Urinary bladder (tissue), 4 donors: ENCODE data around the gene CLEC4D. TPM values are rescaled to one million over a fixed set of nuclear protein-coding genes. Genes with fewer than 3 reads are reported as not detected.
"Not testable (repeated sequence)": the region's sequence is repeated elsewhere in the genome, so short reads cannot be mapped to it uniquely, and the experiment has no call there.

Experiments
- DNase-seq: peaks from one replicate; pipeline ENCODE4 v3.0.0-alpha.2; 2015; ENCODE audit errors: extremely low spot score
- H3K27ac ChIP-seq: one replicate; pipeline ENCODE4 v1.5.1; 2013; ENCODE audit warnings: low read depth, mild to moderate bottlenecking, moderate library complexity
- H3K36me3 ChIP-seq: one replicate; pipeline ENCODE4 v1.6.1; 2013; ENCODE audit warnings: mild to moderate bottlenecking, moderate library complexity; ENCODE audit not compliant: insufficient read depth
- H3K4me1 ChIP-seq: one replicate; pipeline ENCODE4 v1.6.1; 2013; ENCODE audit warnings: mild to moderate bottlenecking, moderate library complexity; ENCODE audit not compliant: insufficient read depth
- H3K4me3 ChIP-seq: one replicate; pipeline ENCODE4 v1.5.1; 2013; ENCODE audit warnings: low read depth, low read length
- WGBS: extraction: QIAGEN DNeasy Blood & Tissue Kit; methylation state at CpG from one replicate; pipeline ENCODE4 v1.1.7; 2013; 5-methylcytosine and 5-hydroxymethylcytosine counted together
- polyA plus RNA-seq: library from polyadenylated mRNA; stranded (reverse); fragments of 200-250 nt; gene quantifications from one replicate; pipeline ENCODE4 v1.2.3, GENCODE V29; 2013
- total RNA-seq: library from RNA; depleted of rRNA; stranded (reverse); fragments of >200 nt; gene quantifications from one replicate; pipeline ENCODE4 v1.2.3, GENCODE V29; 2014
- donor health status: healthy with polysubstance abuse.
- donor health status: healthy.

Gene CLEC4D
- total and polyA plus RNA-seq, 2 donors, result 0.19 to 0.32 TPM

DNA sequence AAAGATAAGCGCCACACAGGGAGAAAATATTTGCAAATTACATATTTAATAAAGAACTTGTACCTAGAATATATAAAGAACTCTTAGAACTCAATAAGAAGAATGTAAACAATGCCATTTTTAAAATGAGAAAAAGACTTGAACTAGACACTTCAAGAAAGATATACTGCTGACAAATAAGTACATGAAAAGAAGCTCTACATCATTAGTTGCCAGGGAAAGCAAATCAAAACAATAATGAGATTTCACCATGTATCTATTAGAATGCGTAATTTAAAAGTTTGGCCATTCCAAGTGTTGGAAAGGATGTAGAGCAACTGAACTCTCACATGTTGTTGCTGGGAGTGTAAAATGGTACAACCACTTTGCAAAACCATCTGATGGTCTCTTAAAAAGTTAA, 34.3 kb downstream of the CLEC4D start:
- Histone ChIP-seq H3K4me1 (no peaks in the 10 kb centered on the region), H3K27ac (no peak overlapping the region), H3K4me3 (no peak overlapping the region), H3K36me3 (no peaks in the 10 kb centered on the region)
- no peak for DNase-seq
- WGBS, result 90% methylated on average over 2 of the region's 2 CpGs

GRCh38 chr12:8548192-8548591, 34.9 kb downstream of the CLEC4D start:
- no peaks in the 10 kb centered on the region for H3K4me1 ChIP-seq
- no peaks in the 10 kb centered on the region for H3K36me3 ChIP-seq
- WGBS, result 90% methylated on average over 2 of the region's 2 CpGs
- H3K27ac ChIP-seq, result no peak overlapping the region
- no peak for DNase-seq
- H3K4me3 ChIP-seq, result no peak overlapping the region

- WGBS, result 70% methylated on average over 5 of the region's 5 CpGs
- no peak for DNase-seq
- no peaks in the 10 kb centered on the region for H3K36me3 ChIP-seq
Observed at GRCh38 chr12:8549381-8549780, 36.1 kb downstream of the CLEC4D start.

DNA sequence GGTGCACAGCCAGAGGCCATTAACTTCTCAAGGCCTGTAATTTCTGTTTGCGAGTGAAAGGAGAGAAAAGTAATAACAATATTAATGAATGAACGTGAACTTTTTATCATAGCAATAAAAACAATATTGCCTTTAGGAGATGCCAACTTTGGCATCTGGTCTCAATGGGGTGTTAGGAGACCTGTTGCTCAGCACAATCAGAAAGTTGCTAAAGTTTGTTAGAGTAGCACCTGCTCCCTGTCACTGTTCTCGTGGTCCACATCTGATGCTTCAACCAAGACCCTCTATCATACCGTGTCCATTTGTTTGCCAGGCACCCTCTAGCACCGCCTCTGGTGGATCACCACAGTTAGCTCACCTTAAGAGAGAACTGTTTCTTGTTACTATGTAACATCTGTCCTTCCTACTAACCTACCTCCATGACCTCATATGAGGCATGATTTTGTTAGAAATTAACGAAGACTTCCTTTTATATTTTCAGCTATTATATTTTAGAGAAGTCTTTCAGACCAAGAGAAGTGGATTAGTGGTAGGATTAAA, 39.9 kb downstream of the CLEC4D start:
- Histone ChIP-seq H3K4me1 (no peaks in the 10 kb centered on the region), H3K27ac (no peak overlapping the region), H3K4me3 (no peak overlapping the region), H3K36me3 (no peaks in the 10 kb centered on the region)
- WGBS, result 60% methylated on average over 6 of the region's 6 CpGs
- DNase-seq, result no peak

More at GRCh38 chr12:8549381-8549780, 36.1 kb downstream of the CLEC4D start:
- Histone ChIP-seq H3K4me3 (no peak overlapping the region), H3K4me1 (no peaks in the 10 kb centered on the region), H3K27ac (no peak overlapping the region)

DNA sequence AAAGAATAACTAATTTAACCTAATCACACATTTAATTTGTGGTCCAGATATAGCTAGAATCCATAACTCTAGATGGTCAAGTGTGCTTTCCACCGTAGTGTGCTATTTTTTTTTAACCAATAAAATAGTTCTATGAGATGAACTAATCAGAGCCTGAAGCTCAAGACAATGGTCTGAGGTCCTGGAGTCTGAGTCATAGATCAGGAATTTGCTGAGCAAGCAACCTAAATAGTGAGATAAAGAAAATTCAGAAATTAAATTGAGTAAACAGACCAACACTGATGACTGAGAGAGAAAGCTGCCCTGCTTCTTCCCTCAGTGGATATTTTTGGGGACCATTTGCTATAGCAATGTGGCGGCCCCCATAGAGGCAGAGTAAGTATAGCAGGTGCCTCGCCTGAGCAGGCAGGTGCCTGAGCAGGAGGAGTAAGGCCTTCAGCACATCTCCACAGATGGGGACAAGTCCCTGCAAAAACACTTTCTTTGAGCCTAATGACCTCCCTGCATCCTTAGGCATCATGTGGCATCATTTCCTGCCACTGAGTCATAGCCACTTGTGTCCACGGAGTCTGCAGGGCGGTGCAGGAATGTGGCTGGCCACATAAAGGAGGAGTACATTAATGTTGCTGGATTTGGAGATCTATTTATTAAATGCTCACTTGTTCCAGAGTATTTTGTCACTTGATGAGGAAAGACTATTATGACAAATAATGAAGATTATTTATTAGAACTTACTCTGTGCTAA, 41.3 kb downstream of the CLEC4D start:
- 77% methylated on average over 5 of the region's 5 CpGs for WGBS
- DNase-seq, result no peak
- Histone ChIP-seq H3K36me3 (no peaks in the 10 kb centered on the region), H3K27ac (no peak overlapping the region), H3K4me3 (no peak overlapping the region), H3K4me1 (no peaks in the 10 kb centered on the region)

- 63% methylated on average over 2 of the region's 2 CpGs for WGBS
- no peak overlapping the region for H3K4me3 ChIP-seq
- no peaks in the 10 kb centered on the region for H3K4me1 ChIP-seq
- no peak for DNase-seq
- H3K27ac ChIP-seq, result no peak overlapping the region
- H3K36me3 ChIP-seq, result no peaks in the 10 kb centered on the region
Observed at GRCh38 chr12:8556531-8557097, 43.3 kb downstream of the CLEC4D start.

DNA sequence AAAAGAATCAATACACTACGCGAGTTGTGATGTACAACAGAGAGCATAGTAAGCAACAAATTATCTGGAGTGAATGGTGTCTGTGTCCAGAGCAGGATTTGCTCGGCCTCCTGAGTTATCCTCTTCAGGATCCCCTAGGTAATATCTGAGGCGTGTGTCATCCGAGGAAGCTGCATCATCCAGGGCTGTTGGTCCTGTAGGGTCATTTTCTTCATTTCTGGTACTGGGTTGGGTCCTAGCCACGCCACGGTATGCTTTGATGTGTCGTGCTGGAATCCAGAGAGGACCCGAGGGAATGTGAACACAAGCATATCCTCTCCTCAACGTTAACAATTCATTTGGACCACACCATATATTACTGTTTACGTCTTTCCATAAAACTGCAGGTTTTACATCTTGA, 46.4 kb downstream of the CLEC4D start:
- no peaks in the 10 kb centered on the region for H3K4me1 ChIP-seq
- no peaks in the 10 kb centered on the region for H3K36me3 ChIP-seq
- H3K27ac ChIP-seq, result no peak overlapping the region
- DNase-seq, result no peak
- no peak overlapping the region for H3K4me3 ChIP-seq
- WGBS, result 65% methylated on average over 11 of the region's 11 CpGs

GRCh38 chr12:8561011-8561410, 47.7 kb downstream of the CLEC4D start:
- Histone ChIP-seq H3K4me3 (no peak overlapping the region), H3K4me1 (no peaks in the 10 kb centered on the region), H3K36me3 (no peaks in the 10 kb centered on the region), H3K27ac (no peak overlapping the region)
- WGBS, result 39% methylated on average over 4 of the region's 4 CpGs
- no peak for DNase-seq

DNA sequence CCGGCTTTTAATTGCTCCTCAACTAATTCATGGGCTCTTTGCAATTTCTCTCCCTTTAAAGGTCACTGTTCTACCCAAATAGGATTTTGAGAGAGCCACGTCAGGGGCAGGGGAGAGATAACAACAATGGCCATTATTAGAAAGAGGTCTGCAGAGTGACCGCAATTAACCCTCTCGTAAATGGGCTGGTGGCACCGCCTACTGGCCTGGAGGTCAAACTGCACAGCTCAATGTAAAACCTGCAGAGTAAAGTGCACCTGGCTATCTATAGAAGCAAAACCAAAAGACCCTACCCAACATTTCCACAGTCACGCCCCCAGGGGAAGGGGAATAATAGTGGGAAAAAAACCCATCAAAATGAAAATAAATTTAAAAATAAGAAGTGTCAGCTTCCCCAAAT, 49.0 kb downstream of the CLEC4D start:
- no peak for DNase-seq
- 59% methylated on average over 6 of the region's 6 CpGs for WGBS
- no peaks in the 10 kb centered on the region for H3K4me1 ChIP-seq
- no peaks in the 10 kb centered on the region for H3K36me3 ChIP-seq
- no peak overlapping the region for H3K27ac ChIP-seq
- H3K4me3 ChIP-seq, result no peak overlapping the region

GRCh38 chr12:8563356-8563755, 50.1 kb downstream of the CLEC4D start:
- H3K36me3 ChIP-seq, result no peaks in the 10 kb centered on the region
- H3K27ac ChIP-seq, result no peak overlapping the region
- H3K4me1 ChIP-seq, result no peaks in the 10 kb centered on the region
- no peak for DNase-seq
- no peak overlapping the region for H3K4me3 ChIP-seq
- WGBS, result 57% methylated on average over 3 of the region's 3 CpGs

DNA sequence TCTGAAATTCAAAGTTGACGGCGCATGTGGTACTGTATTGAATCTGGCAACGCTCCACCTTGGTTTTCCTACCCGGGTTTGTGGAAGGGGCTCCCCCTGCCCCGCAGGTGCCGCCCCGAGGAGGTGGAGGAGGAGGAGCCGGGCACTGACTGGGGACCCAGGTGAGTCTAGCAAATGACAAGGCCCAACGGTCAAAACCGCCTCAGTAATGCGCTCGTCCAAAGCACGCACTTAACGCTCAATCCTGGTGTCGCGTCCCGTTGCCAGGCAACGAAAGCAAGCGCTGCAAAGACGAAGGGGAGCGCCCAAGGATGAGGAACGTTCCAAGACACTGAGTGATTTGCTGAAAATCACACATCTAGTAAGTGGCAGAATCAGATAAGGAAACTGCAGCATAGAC, 51.4 kb downstream of the CLEC4D start:
- DNase-seq, result no peak
- no peaks in the 10 kb centered on the region for H3K36me3 ChIP-seq
- no peaks in the 10 kb centered on the region for H3K4me1 ChIP-seq
- H3K4me3 ChIP-seq, result no peak overlapping the region
- no peak overlapping the region for H3K27ac ChIP-seq
- WGBS, result 41% methylated on average over 22 of the region's 22 CpGs

DNA sequence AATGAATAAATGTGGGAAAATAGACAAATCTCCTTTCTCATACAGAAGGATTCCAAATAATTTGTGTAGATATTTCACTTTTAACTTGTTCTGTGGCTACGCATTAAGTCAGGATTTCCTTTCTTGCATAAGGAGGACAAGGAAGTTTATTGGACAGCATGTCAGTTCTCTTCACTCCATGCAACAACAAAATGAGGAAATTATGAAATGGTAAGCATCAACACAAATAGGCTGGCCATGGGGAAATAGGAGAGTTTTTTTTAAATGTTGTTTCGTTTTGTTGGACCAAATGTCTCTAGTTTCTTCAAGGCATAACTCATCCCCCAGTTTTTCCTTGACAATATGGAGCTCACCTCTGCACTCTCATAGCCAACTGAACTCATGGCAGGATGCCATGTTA, 52.7 kb downstream of the CLEC4D start:
- not testable (repeated sequence) for H3K4me3 ChIP-seq, H3K27ac ChIP-seq, H3K4me1 ChIP-seq, DNase-seq, H3K36me3 ChIP-seq
- WGBS, result 78% methylated on average over 2 of the region's 2 CpGs

DNA sequence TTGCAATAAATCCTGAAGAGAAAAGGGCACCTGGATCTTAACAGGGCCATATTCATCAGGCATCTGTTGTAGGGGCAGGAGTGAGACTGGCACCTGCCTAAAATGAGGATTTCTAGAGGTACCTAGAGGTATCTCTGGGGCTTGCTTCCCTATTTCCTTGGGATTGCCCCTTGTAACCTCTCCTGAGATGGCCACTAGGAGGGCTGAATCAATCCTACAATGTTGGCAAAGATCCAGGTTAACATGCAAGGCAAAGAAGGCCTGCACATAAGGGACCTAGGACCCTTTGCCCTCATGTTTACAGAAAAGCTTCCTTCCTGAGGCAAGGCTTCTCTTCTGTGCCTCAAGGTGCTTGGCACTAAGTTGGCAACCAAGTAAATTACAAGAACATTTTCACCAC, 53.2 kb downstream of the CLEC4D start:
- Histone ChIP-seq H3K27ac (no peak overlapping the region), H3K4me1 (no peaks in the 10 kb centered on the region), H3K4me3 (no peak overlapping the region), H3K36me3 (no peaks in the 10 kb centered on the region)
- DNase-seq, result no peak
